Ishikawa (cell line): ENCODE measurements around the gene HOXC11.

ENCODE experiments used
- CEBPB ChIP-seq: IDR thresholded peaks from 2 replicates; pipeline ENCODE4 v1.6.1; 2012
- CREB1 ChIP-seq: IDR thresholded peaks from 2 replicates; pipeline ENCODE4 v1.6.1; 2012; ENCODE audit warnings: low read depth
- EGR1 ChIP-seq: IDR thresholded peaks from 2 replicates; pipeline ENCODE4 v1.6.1; 2012
- EP300 ChIP-seq: IDR thresholded peaks from 2 replicates; pipeline ENCODE4 v1.6.1; 2012; ENCODE audit warnings: borderline replicate concordance
- FOXM1 ChIP-seq: IDR thresholded peaks from 2 replicates; pipeline ENCODE4 v1.6.1; 2012; ENCODE audit warnings: low read depth, borderline replicate concordance
- MAX ChIP-seq: IDR thresholded peaks from 2 replicates; pipeline ENCODE4 v1.6.1; 2012
- NFIC ChIP-seq: IDR thresholded peaks from 2 replicates; pipeline ENCODE4 v1.6.1; 2012
- RAD21 ChIP-seq: IDR thresholded peaks from 2 replicates; pipeline ENCODE4 v1.6.1; 2012; ENCODE audit warnings: low read depth
- REST ChIP-seq: IDR thresholded peaks from 2 replicates; pipeline ENCODE4 v1.6.1; 2012; ENCODE audit warnings: low read depth, mild to moderate bottlenecking
- TAF1 ChIP-seq: IDR thresholded peaks from 2 replicates; pipeline ENCODE4 v1.6.1; 2012; ENCODE audit warnings: low read depth, mild to moderate bottlenecking
- TCF12 ChIP-seq: IDR thresholded peaks from 2 replicates; pipeline ENCODE4 v1.6.1; 2012; ENCODE audit warnings: low read depth
- TEAD4 ChIP-seq: IDR thresholded peaks from 2 replicates; pipeline ENCODE4 v1.6.1; 2012
- USF1 ChIP-seq: IDR thresholded peaks from 2 replicates; pipeline ENCODE4 v1.6.1; 2012
- YY1 ChIP-seq: IDR thresholded peaks from 2 replicates; pipeline ENCODE4 v1.6.1; 2012; ENCODE audit warnings: low read depth
- ZBTB7A ChIP-seq: IDR thresholded peaks from 2 replicates; pipeline ENCODE4 v1.6.1; 2012; ENCODE audit warnings: low read depth

HOXC11 gene

GRCh38 chr12:53971686-53972085 is 1.2 kb upstream of the HOXC11 start:
- no peak for TF ChIP-seq YY1
- no peak for TF ChIP-seq REST
- no peak for TF ChIP-seq ZBTB7A
- no peak for TF ChIP-seq TEAD4
- no peak for TF ChIP-seq NFIC
- TF ChIP-seq TCF12, result no peak

- no peak for TF ChIP-seq ZBTB7A
- TF ChIP-seq RAD21, result no peak
- no peak for TF ChIP-seq TAF1
- no peak for TF ChIP-seq USF1
- TF ChIP-seq TEAD4, result no peak
- no peak for TF ChIP-seq EP300
- no peak for TF ChIP-seq CEBPB
- TF ChIP-seq CREB1, result no peak
- no peak for TF ChIP-seq EGR1
Observed at GRCh38 chr12:53972152-53972702, 699 bp upstream of the HOXC11 start.

- TF ChIP-seq FOXM1 (no peak), ZBTB7A (no peak), CREB1 (no peak), YY1 (no peak), NFIC (no peak), EP300 (no peak), TEAD4 (no peak), EGR1 (no peak), TCF12 (no peak)
Observed at GRCh38 chr12:53973236-53974042, 513 bp downstream of the HOXC11 start.

GRCh38 chr12:53974084-53975063 is 1.4 kb downstream of the HOXC11 start, which contains the start of gene HOTAIR:
TSS of gene HOTAIR (minus strand) at chr12:53974954.
- TF ChIP-seq EP300 (no peak), MAX (peak; percentile 45)

- no peak for TF ChIP-seq TEAD4
- TF ChIP-seq TAF1, result no peak
- no peak for TF ChIP-seq REST
- no peak for TF ChIP-seq RAD21
- TF ChIP-seq CEBPB, result no peak
- no peak for TF ChIP-seq EP300
- no peak for TF ChIP-seq FOXM1
Observed at GRCh38 chr12:53975064-53975471, 2.1 kb downstream of the HOXC11 start.

GRCh38 chr12:53975479-53976152 is 2.7 kb downstream of the HOXC11 start:
- TF ChIP-seq YY1 (no peak), FOXM1 (no peak), REST (no peak), TCF12 (no peak), ZBTB7A (no peak)
